ENCODE data around the gene ID2.

The ID2 gene

DNA sequence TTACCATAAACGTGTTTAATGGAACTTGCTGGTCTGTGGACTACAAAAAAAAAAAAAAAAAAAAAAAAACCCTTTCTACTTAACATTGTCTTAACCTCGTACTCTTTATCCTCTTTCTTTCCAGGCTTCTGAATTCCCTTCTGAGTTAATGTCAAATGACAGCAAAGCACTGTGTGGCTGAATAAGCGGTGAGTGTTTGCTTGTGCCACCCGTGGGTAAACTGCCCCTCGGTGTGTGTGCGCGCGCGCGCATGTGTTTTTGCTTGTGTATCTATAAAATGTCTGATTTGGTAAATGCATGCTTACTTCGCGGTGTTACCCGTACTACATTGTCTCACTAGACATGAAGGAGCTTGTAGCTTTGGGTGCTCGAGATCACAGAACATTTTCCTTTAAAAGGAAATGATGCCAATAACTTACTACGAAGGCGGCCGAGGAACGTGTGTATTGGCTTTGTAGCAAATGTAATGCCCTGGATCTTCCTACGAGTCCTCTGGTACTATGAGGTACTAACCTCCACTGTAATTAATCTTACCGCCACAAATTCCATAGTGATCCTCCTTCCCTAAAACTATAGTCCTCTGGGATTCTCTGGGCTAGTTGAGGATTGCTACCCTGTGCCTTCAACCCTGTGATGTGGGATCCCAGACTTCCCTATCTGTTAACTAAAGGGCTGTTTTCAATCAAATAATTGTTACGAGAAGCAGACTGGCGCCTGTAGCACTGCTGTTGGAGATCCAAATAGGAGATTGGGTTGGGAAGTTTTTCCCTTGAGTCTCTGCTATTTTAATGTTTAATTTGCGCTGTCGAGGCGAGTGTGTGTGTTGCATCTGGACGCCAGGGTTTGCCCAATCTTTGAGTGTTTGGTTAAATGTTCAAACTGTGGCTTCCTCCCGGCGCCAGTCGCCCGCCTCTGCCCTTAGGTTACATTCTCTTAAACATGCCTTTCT, 1.1 kb downstream of the ID2 start:
- in situ Hi-C loops (cut with MboI; ENCODE audit: low sequenced_read_pairs) = loop anchor here (10.0 to 25.0 kb wide), 4 partner anchors 148 to 1246 kb away; no protein-coding TSS in a partner anchor

DNA sequence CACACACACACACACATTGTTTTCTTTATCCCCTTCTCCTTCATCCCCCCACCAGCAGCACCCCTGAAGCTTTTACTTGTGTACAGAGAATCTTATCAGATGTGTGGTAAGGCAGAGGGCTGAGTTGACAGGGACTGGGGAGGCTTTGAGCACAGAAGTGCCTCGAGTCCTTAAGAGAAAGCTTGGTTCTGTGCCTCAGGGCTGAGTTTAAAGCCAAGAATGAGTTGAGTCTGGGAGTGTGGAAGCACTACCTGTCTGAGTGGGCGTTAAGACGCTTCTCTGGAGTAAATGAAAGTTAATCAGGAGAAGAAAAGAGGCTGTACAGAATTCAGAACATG, 2.7 kb downstream of the ID2 start:
- in situ Hi-C loops (cut with MboI; ENCODE audit: low sequenced_read_pairs) = loop anchor here (10.0 to 25.0 kb wide), 4 partner anchors 150 to 1247 kb away; no protein-coding TSS in a partner anchor

DNA sequence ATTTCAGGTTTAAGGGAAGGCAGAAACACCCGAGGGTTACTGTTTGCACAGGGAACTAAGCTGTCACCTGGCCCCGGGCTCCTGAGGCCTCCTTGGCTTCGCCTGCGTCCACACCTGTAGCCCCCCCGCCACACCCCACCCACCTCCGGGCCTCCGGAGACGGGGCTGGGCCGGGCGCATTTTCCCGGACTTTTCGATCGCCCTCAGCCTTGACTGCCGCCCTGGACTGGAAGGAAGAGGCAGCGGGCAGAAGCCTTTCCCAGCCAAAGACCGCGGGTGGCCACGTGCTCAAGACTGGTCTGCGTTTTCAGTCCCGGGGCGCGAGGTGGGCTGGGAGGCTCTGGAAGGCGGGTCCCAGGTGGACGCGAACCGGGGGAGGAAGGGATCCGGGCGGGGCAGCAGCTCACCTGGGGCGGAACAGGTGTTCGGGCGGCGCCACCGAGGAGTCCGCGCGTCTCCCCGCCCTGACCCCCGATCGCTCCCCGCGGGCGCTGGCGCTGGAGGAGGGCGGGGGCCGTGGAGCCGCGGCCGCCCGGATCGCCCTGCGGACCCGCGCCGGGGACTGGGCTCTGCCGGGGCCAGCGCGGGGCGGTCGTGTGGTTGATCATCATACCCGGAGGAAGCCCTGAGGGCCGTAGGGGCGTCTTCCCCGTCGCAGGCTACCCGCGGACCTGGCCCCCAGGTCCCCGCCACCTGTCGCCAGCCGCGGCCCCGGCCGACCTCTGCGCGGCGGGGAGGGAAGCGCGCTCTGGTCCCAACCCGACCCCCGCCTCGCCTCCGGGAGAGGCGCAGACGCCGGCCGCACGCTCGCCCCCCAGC, 3.2 kb downstream of the ID2 start:
- in situ Hi-C loops (cut with MboI; ENCODE audit: low sequenced_read_pairs) = loop anchor here (10.0 to 25.0 kb wide), 4 partner anchors 150 to 1248 kb away; no protein-coding TSS in a partner anchor

DNA sequence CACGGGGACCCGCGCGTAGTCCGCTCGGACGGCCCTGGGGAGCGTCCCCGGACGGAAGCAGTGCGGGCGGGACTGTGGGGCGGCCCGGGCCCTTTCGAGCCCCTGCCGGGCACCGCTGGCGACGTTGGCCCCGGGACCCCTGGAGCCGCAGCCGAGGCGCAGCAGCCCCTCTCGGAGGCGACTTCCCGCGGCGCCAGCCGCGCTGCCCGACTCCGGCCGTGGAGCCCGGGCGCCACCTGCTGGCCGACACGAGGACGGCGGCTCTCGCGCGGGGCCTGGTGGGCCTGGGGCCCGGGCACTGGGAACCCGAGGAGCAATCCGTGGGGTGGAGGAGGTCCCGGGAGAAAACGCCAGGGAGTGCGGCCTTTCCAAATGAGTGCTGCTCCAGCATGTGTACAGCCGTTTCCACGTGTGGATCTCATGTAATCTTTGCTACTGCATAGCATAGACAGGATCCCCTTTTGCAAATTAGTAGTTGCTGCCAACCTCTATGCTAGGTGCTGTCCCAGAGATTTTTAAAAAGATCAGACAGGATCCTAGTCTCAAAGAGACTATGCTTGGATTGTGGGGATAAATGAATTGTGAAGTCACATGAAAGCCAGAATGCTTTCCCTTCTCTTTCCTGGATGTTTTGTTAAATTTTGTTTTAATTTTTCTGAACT, 4.0 kb downstream of the ID2 start:
- in situ Hi-C loops (cut with MboI; ENCODE audit: low sequenced_read_pairs) = loop anchor here (10.0 to 25.0 kb wide), 4 partner anchors 151 to 1249 kb away; no protein-coding TSS in a partner anchor

DNA sequence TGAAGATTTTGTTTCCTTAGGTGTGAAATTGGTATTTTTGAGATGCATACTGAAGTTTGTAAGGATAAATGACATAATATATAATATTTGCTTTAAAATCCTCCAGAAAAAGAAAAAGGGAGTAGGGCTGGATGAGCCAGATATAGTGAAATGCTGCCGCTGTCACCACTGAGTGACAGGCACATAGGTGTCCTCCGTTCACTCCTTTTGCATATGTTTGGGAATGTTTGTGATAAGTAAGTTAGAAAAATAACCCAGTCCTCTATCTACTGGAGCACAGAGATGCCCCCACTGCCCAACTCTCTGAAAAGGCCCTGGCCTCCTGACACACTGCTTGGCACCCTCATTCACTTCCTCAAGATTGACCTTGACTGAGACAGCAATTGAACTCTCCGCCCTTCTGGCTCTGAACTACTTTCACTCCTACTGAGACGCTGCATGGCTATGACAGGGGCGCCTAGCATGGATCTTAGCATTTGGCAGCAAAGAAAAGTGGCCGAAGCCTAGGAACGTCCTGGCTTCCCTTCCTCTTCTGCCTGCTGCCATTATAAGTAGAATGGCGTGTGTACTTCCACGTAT, 10.1 kb downstream of the ID2 start:
- in situ Hi-C loops (cut with MboI; ENCODE audit: low sequenced_read_pairs) = loop anchor here (25.0 kb wide), 3 partner anchors 405 to 1255 kb away; no protein-coding TSS in a partner anchor

DNA sequence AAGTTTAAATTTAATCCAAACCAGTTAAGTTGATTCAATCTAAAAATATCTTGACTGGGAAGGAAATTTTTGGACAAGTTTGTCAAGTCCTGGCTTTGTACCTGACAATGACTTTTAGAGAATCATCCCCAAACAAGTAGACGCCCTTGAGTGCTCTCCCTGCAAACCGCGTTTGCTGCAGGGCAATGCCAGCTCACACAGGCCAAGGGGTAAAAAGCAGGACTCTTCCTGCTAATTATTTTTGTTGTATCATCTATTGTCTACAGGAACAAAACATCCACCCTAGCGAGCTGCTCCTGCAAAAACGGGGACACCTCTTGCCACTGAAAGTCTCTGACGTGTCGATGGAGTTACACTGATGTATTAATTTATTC, 10.9 kb downstream of the ID2 start:
- in situ Hi-C loops (cut with MboI; ENCODE audit: low sequenced_read_pairs) = loop anchor here (25.0 kb wide), 3 partner anchors 405 to 1255 kb away; no protein-coding TSS in a partner anchor

DNA sequence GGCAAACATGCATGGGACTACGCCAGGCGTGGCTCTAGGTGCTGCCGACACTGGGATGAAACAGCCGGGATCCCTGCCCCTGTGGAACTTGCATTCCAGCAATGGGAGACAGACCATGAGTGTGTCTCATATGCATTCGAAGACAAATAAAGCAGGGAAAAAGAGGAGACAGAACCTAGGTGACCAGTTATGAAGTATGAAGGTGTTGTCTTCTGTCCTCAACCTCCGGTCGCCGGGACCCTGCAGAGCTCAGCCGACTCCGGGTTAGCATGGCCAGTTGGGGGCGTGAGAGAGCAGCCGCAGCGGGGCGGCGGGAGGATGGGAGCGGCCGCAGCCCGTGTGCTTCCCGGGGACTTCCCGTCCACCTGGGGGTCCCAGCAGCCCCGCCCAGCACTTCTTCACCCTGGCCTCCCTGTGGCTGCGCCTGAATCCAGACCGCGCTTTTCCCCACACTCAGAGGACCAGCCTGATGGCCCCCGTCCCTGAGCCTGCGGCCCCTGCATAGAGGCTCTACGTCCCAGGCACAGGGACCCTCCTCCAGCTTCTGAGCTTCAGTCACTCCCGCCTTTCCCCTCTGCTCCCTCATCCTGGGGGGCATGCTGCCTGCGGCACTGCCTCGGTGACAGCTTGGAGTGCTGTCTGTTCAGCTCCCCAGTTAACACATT, 11.4 kb downstream of the ID2 start:
- in situ Hi-C loops (cut with MboI; ENCODE audit: low sequenced_read_pairs) = loop anchor here (25.0 kb wide), 3 partner anchors 406 to 1256 kb away; no protein-coding TSS in a partner anchor

DNA sequence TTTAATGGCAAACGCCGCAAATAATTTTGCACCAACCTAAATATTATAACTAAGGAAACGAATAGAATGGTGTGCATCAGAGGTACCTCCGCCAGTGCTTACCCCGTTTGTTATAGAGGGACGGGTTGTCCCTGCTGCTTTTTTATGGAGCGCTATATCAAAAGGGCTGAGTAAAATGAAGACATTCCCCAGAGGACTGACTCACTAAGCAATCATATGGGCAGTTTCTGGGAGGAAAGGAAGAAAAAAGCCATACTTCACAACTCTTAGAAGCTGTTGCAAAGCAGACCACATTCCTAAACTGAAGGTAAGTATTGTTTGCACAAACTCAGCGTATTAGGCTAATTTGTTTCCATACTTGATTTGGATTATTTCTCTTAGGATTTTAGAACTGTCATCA, 12.9 kb downstream of the ID2 start:
- in situ Hi-C loops (cut with MboI; ENCODE audit: low sequenced_read_pairs) = loop anchor here (25.0 kb wide), 3 partner anchors 407 to 1257 kb away; no protein-coding TSS in a partner anchor

DNA sequence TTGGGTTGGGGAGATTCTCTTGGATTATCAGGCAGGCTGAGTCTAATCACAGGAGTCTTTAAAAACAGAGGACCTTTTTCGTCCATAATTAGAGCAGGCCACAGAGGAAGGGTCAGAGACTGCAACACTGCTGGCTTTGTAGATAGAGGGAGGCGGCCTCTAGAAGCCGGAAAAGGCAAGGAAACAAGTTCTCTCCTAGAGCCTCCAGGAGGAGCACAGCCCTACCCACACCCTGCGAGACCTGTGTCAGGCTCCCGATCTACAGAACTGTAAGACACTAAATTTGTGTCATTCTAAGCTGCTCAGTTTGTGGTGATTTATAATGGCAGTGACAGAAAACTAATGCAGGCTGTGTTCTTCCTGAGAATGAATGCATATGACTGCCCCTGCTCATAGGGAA, 15.3 kb downstream of the ID2 start:
- in situ Hi-C loops (cut with MboI; ENCODE audit: low sequenced_read_pairs) = loop anchor here (25.0 kb wide), 3 partner anchors 410 to 1260 kb away; no protein-coding TSS in a partner anchor

DNA sequence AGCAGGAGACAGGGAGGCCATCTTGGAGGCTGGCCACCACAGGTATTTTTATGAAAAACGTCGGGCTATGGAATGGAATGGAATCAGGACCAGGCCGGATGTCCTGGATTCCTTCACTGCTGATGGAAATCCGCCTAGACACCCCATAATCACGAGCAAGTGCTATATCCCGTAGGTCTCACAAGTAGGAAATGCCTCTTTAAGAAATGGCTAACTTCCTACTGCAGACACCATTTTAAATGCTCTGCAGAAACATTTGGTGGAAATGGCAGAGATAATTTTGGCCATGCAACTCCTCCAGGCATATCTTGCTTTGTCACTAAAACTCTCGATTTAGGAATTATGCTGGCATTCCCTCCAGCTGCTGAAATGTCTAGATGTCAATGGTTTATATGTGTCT, 18.0 kb downstream of the ID2 start:
- in situ Hi-C loops (cut with MboI; ENCODE audit: low sequenced_read_pairs) = loop anchor here (25.0 kb wide), 3 partner anchors 413 to 1263 kb away; no protein-coding TSS in a partner anchor

DNA sequence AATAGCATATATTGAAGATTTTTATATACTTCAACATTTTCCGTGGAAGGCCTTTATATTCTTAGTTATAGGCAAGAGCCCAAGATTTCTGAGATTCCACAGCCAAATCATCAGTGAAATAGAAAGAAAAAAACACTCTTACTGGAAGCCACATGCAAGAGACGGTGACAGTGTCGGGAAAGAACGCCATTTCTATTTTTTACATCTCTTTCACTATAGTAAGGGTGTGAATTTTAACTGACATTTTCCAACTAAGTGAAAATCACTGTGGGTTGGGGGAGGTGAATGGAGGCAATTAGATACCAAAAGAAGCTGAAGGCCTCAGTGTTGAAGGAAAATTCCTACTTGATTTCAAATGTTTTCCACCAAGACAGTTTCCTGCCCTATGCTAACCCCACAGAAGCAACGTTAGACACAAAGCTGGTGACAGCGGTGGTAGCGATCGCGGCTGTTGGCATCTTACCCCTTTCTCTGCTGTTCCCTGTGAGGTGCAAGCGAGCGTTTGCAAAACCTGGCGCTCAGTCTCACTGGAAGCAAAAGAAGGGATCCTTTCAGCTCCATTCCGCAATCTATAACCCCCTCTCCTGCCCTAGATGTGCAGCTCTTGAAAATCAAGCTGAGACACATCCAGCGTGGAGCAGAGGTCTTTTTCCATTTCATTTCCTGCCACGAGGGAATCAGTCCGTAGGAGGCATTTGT, 20.0 kb downstream of the ID2 start:
- in situ Hi-C loops (cut with MboI; ENCODE audit: low sequenced_read_pairs) = no loop called here

DNA sequence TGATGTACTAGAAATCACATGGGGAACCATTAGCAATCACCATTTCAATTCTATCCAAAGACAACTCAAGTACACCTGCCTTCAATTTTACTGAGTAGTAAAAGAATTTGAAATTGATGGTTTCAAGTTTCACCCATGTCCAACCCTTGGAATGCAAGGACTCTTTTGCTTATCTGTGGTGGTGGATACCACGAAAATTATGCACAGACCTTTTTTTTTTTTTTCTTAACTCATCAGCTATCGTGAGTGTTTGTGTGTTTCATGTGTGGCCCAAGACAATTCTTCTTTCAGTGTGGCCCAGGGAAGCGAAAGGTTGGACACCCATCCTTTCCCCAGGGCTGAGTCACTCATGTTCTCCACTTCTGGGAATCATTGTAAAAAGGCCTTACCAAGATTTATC, 23.1 kb downstream of the ID2 start:
- in situ Hi-C loops (cut with MboI; ENCODE audit: low sequenced_read_pairs) = no loop called here

DNA sequence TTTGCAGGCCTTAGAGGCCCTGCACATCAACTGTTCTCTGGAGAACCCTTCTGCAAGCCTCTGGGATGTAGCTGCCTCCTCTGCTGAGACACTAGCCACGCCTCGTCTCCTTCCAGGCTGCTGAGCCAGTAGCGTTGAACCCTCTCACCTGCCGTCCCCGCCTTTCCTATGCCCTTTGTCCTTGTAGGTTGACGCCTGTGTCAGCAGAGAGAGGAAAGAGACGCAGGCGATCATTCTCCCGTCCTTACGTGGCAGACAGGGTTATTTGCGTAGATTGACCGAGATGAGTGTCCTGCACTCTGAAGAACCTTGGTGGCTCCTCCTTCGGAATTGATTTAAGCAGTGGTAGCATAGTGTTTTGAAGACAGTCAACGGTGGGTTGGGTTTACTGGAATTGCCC, 27.8 kb downstream of the ID2 start:
- in situ Hi-C loops (cut with MboI; ENCODE audit: low sequenced_read_pairs) = no loop called here

DNA sequence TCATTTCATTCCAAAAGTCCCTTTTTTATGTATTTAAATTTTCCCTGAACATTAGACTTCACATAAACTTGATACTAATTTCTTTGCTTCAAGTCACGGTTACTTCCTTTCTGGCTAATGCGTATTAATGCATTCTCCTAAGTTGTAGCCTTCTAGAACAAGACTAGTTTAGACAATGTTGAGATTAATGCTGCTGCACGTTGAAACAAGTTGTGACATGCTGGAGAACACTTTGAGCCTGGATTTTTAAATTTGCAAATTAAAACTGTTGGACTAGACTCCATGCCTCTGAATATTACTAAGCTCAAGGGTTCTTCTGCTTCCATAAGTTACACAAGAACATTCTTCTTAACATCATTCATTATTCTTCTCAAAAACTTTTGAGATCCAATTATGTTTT, 29.1 kb downstream of the ID2 start:
- in situ Hi-C loops (cut with MboI; ENCODE audit: low sequenced_read_pairs) = no loop called here

DNA sequence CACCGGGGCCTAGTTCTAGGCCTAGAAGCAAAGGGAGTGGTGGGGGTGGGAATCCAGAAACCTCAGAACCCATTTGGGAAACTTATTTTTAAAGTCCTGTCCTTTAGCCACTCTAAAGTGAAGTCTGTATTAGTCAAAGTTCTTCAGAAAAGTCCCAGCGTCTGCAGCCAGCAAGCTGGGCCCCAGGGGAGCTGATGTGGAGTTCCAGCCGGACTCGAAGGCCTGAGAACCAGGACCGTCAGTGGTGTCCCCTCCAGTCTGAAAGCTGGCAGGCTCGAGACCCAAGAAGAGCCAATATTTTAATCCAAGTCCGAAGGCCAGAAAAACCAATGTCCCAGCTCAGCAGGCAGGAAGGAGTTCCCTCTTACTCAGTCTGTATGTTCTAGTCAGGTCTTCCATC, 32.4 kb downstream of the ID2 start:
- in situ Hi-C loops (cut with MboI; ENCODE audit: low sequenced_read_pairs) = no loop called here

DNA sequence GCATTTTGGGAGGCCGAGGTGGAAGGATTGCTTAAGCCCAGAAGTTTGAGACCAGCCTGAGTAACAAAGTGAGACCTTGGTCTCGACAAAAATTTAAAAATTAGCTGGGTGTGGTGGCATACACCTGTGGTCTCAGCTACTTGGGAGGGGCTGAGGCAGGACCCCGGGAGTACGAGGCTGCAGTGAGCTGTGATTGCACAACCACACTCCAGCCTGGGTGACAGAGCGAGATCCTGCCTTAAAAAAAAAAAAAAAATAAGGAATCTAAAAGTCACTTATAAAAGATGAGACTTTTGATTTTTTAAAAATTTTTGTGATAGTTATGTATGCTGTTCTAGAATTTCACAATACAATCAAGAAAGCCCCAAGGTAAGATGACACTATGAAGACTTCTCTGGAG, 33.1 kb downstream of the ID2 start:
- in situ Hi-C loops (cut with MboI; ENCODE audit: low sequenced_read_pairs) = no loop called here

DNA sequence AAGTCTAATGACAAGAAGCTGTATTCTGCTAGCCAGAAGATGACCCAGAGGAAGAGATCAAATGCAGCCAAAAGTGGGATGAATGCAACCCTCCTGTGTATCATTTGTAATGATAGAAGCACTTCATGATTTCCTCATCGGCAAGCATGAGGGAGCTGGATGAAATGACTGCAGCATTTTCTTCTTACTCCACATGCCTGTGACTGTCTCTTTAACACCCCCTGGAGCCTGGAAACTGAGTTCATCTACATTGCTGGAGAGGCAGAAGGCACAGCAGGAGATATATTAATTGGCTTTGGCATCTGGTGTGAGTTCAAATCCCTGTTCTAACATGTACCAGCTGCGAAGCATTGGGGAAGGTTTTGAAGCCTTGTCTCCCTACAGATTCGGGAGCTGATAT, 37.7 kb downstream of the ID2 start:
- in situ Hi-C loops (cut with MboI; ENCODE audit: low sequenced_read_pairs) = no loop called here

DNA sequence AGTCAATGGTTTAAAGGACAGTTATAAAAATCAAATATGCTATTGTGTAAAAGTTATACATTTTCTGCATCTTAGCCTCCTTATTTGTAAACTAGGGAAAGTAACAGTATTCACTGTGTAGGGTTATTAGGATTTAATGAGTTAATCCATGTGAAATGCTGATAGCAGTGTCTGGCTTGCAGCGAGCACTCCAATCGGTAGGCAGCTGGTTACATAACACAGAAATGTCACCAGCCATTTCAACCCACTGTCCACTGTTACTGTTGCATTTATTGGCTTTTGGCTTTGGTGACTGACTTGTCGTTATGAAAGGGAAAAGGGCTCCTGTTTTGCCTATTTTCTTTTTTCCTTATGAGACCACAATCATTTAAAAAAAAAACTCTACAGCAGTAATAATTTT, 38.9 kb downstream of the ID2 start:
- in situ Hi-C loops (cut with MboI; ENCODE audit: low sequenced_read_pairs) = no loop called here

DNA sequence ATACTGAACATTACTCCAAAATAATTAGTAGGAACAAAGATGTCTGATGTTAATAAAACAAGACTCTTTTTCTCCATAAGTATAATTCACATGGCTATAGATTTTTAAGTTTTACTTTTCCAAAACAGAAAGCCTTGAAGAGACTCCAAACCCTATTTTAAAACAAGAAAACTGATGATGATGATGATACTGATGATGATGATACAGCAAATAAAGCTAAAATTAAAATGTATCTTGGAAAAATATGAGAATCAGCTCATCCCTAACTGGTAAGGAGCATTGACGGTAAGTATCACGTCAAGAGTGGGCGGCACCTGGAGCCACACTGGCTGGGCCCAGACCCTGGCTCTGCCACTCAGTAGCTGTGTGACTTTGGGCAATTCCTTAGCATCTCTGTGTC, 39.6 kb downstream of the ID2 start:
- in situ Hi-C loops (cut with MboI; ENCODE audit: low sequenced_read_pairs) = no loop called here
